ENCODE data around the gene QKI.

QKI gene

GRCh38 chr6:163412801-163413344, 1.6 kb upstream of the QKI start:
- Histone ChIP-seq H3K4me1 (peaks cover 22% of the 10 kb centered on the region), H3K9me3 (peaks cover 7% of the 10 kb centered on the region), H3K4me2 (peak overlapping the region; percentile 82), H3K9ac (peak overlapping the region; percentile 96), H3K4me3 (peak overlapping the region; percentile 95), H3K27me3 (no peaks in the 10 kb centered on the region), H4K20me1 (peaks cover 25% of the 10 kb centered on the region), H3K36me3 (0 out of 2 replicates have a peak, but pooled peaks cover 5% of the 10 kb centered on the region), H3K27ac (peak overlapping the region; percentile 98)
- TF ChIP-seq Cebpa-rat (IDR thresholded peaks at IDR 0.05), result no peak

GRCh38 chr6:163413345-163414116, 987 bp upstream of the QKI start:
- H3K4me2 ChIP-seq, result peak overlapping the region; percentile 82
- H3K27ac ChIP-seq, result peak overlapping the region; percentile 98
- peaks cover 31% of the 10 kb centered on the region for H4K20me1 ChIP-seq
- no peak; the same call in 1 of the 2 replicates for TF ChIP-seq Cebpa-rat (IDR thresholded peaks at IDR 0.05)
- H3K9me3 ChIP-seq, result peaks cover 3% of the 10 kb centered on the region
- peak overlapping the region; percentile 96 for H3K9ac ChIP-seq
- H3K4me3 ChIP-seq, result peak overlapping the region; percentile 95
- no peaks in the 10 kb centered on the region for H3K27me3 ChIP-seq
- peaks cover 29% of the 10 kb centered on the region for H3K4me1 ChIP-seq
- H3K36me3 ChIP-seq, result 0 out of 2 replicates have a peak, but pooled peaks cover 5% of the 10 kb centered on the region

DNA sequence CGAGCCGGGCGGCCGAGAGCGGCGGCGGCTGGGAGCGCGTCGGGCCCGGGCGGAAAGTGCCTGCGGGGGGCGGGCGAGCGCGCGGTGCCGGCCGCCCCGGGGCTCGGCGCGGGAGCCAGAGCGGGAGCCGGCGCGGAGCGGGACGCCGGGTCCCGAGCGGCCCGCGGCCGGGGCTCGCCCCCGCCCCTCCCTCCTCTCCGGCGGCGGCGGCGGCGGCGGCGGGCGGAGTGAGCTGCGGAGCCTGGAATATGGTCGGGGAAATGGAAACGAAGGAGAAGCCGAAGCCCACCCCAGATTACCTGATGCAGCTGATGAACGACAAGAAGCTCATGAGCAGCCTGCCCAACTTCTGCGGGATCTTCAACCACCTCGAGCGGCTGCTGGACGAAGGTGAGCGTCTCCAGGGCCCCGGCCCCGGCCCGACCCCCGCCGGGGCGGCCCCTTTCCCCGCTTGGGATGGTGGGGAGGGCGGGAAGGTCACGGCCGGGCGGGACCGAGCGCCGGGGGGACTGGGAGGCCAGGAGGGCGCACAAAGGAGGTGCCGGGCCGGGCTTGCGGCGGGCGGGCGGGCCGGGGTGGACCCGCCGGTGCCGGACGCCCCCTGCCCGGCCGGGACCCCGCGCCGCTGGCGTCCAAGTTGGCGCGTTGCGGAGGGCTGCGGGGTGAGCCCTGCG, 565 bp downstream of the QKI start:
- no peak for TF ChIP-seq Cebpa-rat (IDR thresholded peaks at IDR 0.05)

DNA sequence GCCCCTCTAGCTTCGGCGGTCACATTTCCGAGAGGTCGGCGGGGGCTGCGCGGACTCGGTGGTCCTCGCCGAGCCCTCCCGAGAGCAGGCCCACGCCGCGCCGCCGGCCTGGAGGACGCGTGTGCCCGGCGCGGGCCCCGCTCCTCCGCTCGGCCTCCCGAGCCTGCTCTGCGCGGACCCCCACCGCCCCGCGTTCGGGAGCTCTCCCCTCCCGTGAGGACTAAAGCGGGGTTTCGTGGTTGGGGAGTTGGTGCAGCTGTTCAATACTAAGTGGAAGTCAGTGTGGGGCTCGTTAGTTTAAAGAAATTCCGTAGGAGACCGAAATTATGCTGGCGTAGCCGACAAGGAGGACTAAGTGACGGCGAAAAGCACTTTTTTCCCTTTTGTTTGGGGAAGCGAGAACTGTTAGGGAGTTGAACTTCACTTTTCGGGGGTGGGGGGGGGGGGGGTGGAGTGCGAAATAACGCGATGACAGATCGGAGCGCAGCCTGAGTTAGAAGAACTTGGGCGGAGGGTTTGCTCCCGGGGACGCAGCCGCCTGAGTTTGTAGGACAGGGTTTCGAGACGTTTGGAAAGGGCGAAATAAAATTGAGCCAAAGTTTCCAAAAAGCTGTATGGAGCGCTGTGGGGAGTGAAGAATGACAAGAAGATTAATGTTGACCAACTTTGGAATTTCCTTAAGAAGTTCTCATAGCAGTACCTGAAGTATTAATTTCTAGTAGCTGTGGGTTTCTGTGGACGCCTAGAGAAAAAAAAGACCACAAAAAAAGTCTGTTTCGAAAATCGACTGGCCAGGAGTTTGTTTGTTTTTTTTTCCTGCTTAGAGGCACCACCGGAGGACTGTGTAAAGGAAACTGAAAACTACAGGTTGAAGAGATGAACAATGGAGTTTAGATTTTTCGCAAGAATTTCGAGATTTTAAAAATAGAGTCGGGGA, 1.4 kb downstream of the QKI start:
- H3K4me2 ChIP-seq, result peak overlapping the region; percentile 93
- peak overlapping the region; percentile 96 for H3K9ac ChIP-seq
- no peak for TF ChIP-seq Cebpa-rat (IDR thresholded peaks at IDR 0.05)
- peak overlapping the region; percentile 98 for H3K27ac ChIP-seq
- H3K9me3 ChIP-seq, result no peaks in the 10 kb centered on the region
- H3K4me3 ChIP-seq, result peak overlapping the region; percentile 95
- 0 out of 2 replicates have a peak, but pooled peaks cover 5% of the 10 kb centered on the region for H3K36me3 ChIP-seq
- peaks cover 52% of the 10 kb centered on the region for H3K4me1 ChIP-seq
- peaks cover 55% of the 10 kb centered on the region for H4K20me1 ChIP-seq
- no peaks in the 10 kb centered on the region for H3K27me3 ChIP-seq

More for the DNA sequence above, 565 bp downstream of the QKI start:
- H3K27ac ChIP-seq, result peak overlapping the region; percentile 98
- H3K4me3 ChIP-seq, result peak overlapping the region; percentile 95
- peak overlapping the region; percentile 96 for H3K9ac ChIP-seq
- H3K4me2 ChIP-seq, result peak overlapping the region; percentile 93
- no peaks in the 10 kb centered on the region for H3K9me3 ChIP-seq
- H3K27me3 ChIP-seq, result no peaks in the 10 kb centered on the region
- peaks cover 47% of the 10 kb centered on the region for H4K20me1 ChIP-seq
- peaks cover 44% of the 10 kb centered on the region for H3K4me1 ChIP-seq
- H3K36me3 ChIP-seq, result 0 out of 2 replicates have a peak, but pooled peaks cover 5% of the 10 kb centered on the region

DNA sequence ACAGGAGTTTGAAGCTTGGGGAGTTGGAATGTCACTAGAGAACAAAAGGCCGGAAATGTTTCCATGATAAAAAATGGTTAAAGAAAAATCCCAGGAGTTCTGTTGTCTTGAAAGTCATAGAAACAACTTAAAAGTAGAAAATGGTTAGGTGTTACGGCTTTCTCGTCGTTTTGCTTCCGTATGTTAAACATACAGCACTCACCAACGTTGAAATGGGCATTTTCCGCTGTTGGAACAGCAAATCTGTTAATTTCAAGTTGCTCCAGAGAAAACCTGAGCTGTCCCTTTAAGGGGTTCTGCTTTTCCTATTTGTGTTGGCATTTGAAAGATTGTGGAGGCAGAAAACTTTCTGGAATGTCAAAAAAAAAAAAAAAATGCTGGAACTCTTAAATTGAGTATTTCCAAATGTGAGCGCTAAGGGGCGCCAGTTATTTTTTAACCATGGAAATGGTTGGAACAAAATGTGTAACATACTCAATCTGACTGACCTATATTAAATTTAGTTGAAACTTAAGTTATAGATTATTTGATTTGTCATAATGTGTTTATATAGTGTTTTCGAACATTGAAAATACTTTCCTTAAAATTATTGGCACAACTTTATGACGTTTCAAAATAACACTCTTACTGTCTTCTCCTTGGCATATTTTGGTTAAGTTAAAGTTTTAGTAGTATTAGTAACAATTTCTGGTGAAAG, 2.2 kb downstream of the QKI start:
- TF ChIP-seq Cebpa-rat (IDR thresholded peaks at IDR 0.05), result no peak
- Histone ChIP-seq H3K4me1 (peaks cover 54% of the 10 kb centered on the region), H3K4me3 (peak overlapping the region; percentile 95), H3K9ac (peak overlapping the region; percentile 96), H3K36me3 (no peaks in the 10 kb centered on the region), H3K27ac (peak overlapping the region; percentile 98), H3K9me3 (no peaks in the 10 kb centered on the region), H4K20me1 (peaks cover 63% of the 10 kb centered on the region), H3K4me2 (peak overlapping the region; percentile 93), H3K27me3 (no peaks in the 10 kb centered on the region)

DNA sequence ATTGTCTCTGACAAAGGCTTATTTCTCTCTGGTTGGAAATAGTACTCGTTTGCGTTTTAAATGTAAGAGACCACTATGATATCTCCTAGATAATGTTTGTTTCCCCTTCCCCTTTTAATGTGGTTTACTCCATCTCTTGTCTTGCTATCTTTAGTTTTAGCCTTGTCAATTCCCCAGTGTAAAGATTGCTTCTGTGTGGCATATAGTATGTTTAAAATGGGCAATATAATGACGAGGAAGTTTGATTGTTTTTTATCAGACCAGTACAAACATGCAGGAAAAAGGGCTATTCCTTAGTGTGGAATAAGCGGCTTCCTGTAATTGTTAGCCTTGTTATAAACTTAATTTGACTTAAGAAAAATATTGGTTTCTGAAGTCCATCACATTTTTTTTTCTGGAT, 3.1 kb downstream of the QKI start:
- H3K4me3 ChIP-seq, result peak overlapping the region; percentile 95; the same call in 1 of the 2 replicates
- peak overlapping the region; percentile 93 for H3K4me2 ChIP-seq

GRCh38 chr6:163418311-163419029, 4.0 kb downstream of the QKI start:
- H4K20me1 ChIP-seq, result peaks cover 81% of the 10 kb centered on the region
- no peak overlapping the region for H3K27ac ChIP-seq
- no peak overlapping the region for H3K4me3 ChIP-seq
- H3K4me1 ChIP-seq, result peaks cover 42% of the 10 kb centered on the region
- no peaks in the 10 kb centered on the region for H3K9me3 ChIP-seq
- no peak overlapping the region; the same call in 1 of the 2 replicates for H3K9ac ChIP-seq
- peak overlapping the region; percentile 93 for H3K4me2 ChIP-seq
- 0 out of 2 replicates have a peak, but pooled peaks cover 8% of the 10 kb centered on the region for H3K36me3 ChIP-seq
- H3K27me3 ChIP-seq, result no peaks in the 10 kb centered on the region
- TF ChIP-seq Cebpa-rat (IDR thresholded peaks at IDR 0.05), result no peak

More for the DNA sequence above, 3.1 kb downstream of the QKI start:
- H3K9ac ChIP-seq, result no peak overlapping the region
- H3K9me3 ChIP-seq, result no peaks in the 10 kb centered on the region
- 0 out of 2 replicates have a peak, but pooled peaks cover 4% of the 10 kb centered on the region for H3K36me3 ChIP-seq
- H3K27ac ChIP-seq, result no peak overlapping the region
- peaks cover 46% of the 10 kb centered on the region for H3K4me1 ChIP-seq
- peaks cover 72% of the 10 kb centered on the region for H4K20me1 ChIP-seq
- H3K27me3 ChIP-seq, result no peaks in the 10 kb centered on the region
- TF ChIP-seq Cebpa-rat (IDR thresholded peaks at IDR 0.05), result no peak

Measured in BLaER1 (cell line).